GM21423 (cell line): ENCODE measurements around the gene PTPRG.

Source experiments
- ATAC-seq: cut with Tn5 transposase; IDR thresholded peaks from one replicate; pipeline ENCODE4 v1.9.1; 2021; ENCODE audit warnings: mild to moderate bottlenecking, moderate library complexity; ENCODE audit not compliant: unreplicated experiment

Gene PTPRG

GRCh38 chr3:61788623-61789507 is 227.5 kb downstream of the PTPRG start:
- ATAC-seq: no peak

GRCh38 chr3:61789861-61790260 is 228.5 kb downstream of the PTPRG start:
- no peak for ATAC-seq

DNA sequence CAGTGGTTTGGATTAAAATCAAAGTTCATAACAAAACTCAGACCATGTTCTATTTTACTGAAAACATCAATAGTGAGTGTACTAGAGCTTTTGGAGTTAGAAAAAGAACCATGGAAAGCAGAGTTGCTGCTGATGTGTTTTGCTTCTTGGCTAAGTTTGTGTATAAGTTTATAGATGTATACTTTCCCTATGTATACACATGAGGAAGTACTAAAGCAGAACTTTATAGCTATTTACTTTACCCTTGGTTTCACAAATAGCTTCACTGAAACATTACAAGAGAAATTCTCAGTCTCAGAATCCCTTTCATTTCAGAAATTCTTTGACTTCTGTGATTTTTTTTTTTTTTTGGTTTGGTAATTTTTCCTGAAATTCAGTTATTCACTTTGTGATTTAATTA is 229.0 kb downstream of the PTPRG start:
- no peak for ATAC-seq

DNA sequence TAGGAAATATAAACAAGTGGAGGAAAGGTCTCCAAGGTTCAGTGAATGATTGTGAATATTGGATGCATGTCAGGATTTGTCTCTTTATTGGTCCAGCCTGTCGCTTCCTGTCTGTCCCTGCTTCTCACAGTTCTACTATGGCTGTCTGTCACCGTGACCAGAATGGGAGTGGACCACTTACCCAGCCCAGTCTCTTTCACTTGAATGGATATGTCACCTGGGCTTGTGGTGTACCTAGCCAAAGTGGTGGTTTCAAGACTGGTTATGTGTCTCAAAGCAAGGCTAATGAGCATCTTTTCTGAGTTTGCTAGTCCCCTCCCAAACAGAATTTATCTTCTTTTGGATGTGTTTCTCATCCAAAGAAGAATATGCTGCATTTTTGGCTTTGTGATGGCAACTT is 231.7 kb downstream of the PTPRG start:
- no peak for ATAC-seq

DNA sequence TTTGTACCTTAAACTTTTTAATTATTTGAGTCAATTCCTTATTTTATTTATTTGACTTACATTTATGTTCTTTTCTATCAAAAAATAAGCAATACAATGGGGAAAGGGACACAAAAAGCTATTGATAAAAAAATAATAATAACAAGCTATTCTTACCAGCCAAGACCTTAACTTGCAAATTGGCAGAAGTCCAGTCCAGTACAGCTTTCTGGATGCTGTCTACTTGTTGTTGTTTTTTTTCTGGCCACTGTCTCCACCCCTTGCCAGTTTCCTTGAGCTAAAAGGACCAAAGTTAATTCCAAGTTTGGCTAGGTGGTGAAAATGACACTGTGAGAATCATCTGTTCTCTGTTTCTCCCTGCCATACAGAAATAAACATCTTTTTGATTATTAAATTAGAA is 232.2 kb downstream of the PTPRG start:
- ATAC-seq: no peak

- no peak for ATAC-seq
These were observed 233.0 kb downstream of the PTPRG start for GRCh38 chr3:61794341-61794740.

GRCh38 chr3:61794961-61795360 is 233.6 kb downstream of the PTPRG start:
- ATAC-seq: no peak

GRCh38 chr3:61796088-61796680 is 234.8 kb downstream of the PTPRG start:
- ATAC-seq: no peak

DNA sequence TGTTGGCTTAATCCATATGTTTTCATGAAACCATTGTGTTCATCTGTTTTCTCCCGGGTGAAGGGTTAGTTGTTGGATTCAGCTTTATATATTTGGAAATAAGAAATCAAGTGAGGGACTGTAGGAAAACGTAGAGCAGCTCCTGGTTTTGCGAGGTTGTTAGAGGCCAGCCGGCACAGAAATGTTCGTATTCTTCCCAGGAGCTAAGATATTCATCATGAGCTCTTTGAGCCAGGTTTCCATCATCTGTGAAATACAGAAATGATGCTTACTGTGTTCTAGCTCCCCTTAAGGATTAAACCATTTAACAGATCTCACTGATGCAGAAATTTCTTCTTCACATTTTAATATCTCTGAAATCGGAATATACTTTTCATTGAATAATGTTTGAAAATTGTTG is 235.5 kb downstream of the PTPRG start:
- no peak for ATAC-seq

GRCh38 chr3:61802772-61803171 is 241.4 kb downstream of the PTPRG start:
- no peak for ATAC-seq

DNA sequence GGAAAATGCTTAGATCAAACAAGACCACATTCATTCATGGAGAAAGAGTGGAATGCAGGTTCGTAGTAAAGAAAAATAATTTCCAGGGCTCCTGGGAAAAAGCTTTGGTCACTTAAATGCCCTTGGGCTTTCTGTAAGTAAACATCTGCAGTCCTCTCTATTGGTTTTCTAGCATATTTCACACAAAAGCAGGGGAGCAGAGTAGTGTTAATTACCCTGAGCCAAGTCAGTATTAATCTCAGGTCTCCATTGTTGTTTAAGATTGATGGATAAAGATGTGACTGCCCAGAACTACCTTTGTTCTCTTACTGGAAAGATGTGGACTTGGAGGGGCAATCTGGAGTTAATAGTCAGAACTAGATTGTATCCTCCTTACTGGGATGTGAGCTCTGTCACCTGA is 242.6 kb downstream of the PTPRG start:
- ATAC-seq: no peak

DNA sequence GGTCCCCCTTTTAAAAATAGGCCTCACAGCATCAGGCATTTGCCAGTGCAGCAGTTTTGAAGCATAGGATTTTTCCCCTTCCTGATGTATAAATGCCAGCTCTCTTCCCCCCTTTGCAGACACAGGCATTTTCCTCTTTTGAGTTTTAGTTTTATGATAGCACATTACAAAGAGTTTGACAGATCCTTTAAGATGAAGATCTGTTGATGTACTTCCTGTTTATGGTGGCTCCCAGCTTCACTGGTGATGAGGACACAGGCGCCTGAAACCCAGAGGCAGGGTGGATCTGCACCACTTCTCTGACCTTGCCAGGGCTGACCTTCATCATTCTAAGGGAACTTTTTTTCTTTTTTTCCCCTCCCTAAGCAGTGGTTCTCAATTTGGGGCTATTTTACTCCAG is 243.4 kb downstream of the PTPRG start:
- no peak for ATAC-seq

GRCh38 chr3:61805510-61806080 is 244.2 kb downstream of the PTPRG start:
- ATAC-seq: no peak

- ATAC-seq: no peak
These were observed 245.4 kb downstream of the PTPRG start for GRCh38 chr3:61806810-61807209.

GRCh38 chr3:61807865-61808276 is 246.5 kb downstream of the PTPRG start:
- ATAC-seq: no peak

DNA sequence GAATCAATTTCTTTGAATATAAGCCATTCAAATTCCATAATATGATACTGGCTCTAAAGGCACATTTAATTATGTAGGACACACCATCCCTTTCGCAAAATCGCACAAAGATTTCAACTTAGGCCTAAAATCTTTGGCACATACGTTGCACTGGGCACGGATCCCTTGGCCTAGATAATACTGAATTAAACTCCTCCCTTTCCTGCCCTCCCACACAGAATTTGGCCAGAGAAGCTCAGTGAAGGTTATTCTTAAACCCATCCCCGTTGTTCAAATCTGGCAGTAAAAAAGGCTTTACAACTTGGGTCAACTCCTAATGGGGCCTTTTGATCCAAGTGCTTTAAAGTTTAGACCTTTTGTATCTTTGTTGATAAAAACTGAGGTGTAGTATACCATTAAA is 247.2 kb downstream of the PTPRG start:
- ATAC-seq: no peak

GRCh38 chr3:61808999-61809398 is 247.6 kb downstream of the PTPRG start:
- no peak for ATAC-seq

DNA sequence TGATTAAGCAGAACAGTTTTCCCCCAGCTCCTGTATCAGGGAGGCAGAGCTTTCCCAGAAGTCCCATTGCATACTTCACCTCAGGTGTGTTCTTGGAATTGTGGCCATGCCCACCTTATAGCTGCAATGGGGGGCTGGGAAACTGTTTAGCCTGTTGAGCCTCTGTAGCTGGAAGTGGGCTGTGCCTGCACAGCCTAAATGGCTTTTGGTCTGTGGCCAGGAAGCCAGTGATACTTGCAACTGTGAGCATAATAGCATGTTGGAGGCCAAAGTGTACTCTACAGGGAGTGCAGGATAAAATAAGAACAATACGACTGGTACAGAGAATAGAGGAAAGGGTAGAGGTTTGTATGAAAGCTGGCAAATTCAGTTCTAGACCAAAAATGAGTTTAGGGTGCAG is 248.5 kb downstream of the PTPRG start:
- ATAC-seq: no peak

GRCh38 chr3:61810953-61811497 is 249.7 kb downstream of the PTPRG start:
- ATAC-seq: no peak

DNA sequence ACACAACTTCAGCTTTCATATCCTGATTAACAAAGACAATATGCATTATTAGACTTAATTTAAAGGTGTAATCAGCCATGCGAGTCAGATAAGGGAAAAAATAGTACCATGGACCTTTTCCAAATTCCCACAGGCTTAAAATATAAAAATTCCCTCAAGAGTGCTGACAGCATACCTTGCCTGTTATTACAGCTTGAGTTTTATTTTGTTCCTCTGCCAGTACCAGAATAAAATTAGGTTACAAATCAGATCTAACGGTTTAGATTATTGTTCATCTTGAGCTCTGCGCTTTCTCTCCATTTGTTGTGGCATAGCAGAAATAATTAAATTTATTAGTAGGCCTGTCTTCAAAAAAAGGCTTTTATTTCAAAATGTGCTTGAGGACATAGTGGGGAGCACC is 250.3 kb downstream of the PTPRG start:
- no peak for ATAC-seq

- no peak for ATAC-seq
These were observed 250.7 kb downstream of the PTPRG start for GRCh38 chr3:61812085-61812484.

DNA sequence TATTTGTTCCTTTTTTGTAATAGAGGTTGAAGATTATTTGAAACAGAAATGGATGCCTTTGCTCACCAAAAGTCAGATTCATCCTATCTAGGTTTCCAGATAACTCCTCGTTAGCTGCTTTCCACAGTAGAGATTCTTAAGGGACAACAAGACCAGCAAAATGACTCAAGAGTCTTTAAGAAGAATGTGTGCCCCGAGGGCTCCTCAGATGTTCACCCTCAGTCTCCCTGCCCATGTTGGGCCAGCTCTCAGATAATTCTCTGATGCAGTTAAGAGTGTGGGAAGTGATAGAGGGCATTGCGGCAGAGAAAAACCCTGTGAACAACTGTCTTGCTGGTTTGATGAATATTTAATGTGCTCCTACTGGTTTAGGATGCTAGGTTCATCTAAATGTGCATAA is 251.1 kb downstream of the PTPRG start:
- no peak for ATAC-seq
